DMS53 treated with DMSO at 0.1 percent for 48 hours (cell line): ENCODE results near the gene UBE2U.
A peak's percentile ranks its signal among the peaks of the same experiment; 100 is the strongest.
"Not testable (repeated sequence)": the region's sequence is repeated elsewhere in the genome, so short reads cannot be mapped to it uniquely, and the experiment has no call there.

Source experiments
- DNase-seq: peaks from one replicate; lab custom pipeline; 2025; ENCODE audit not compliant: unreplicated experiment; lab: John Stamatoyannopoulos, UW

The UBE2U gene

GRCh38 chr1:64187646-64188045 is 15.8 kb upstream of the UBE2U start:
- no peak for DNase-seq

- DNase-seq = no peak
Measured at GRCh38 chr1:64192290-64192689, 11.1 kb upstream of the UBE2U start.

- DNase-seq = no peak
Measured at GRCh38 chr1:64194168-64195080, 9.0 kb upstream of the UBE2U start.

- DNase-seq = no peak
Measured at GRCh38 chr1:64195081-64195395, 8.4 kb upstream of the UBE2U start.

- DNase-seq = no peak
Measured at GRCh38 chr1:64196074-64196870, 7.2 kb upstream of the UBE2U start.

GRCh38 chr1:64197076-64197475 is 6.3 kb upstream of the UBE2U start:
- no peak for DNase-seq

- DNase-seq = no peak
Measured at GRCh38 chr1:64199154-64199553, 4.3 kb upstream of the UBE2U start.

GRCh38 chr1:64200064-64200463 is 3.4 kb upstream of the UBE2U start:
- no peak for DNase-seq

GRCh38 chr1:64209221-64209620 is 5.8 kb downstream of the UBE2U start:
- no peak for DNase-seq

GRCh38 chr1:64212031-64212430 is 8.6 kb downstream of the UBE2U start:
- DNase-seq = no peak

GRCh38 chr1:64215576-64215975 is 12.2 kb downstream of the UBE2U start:
- peak; percentile 14 for DNase-seq

GRCh38 chr1:64220241-64220640 is 16.8 kb downstream of the UBE2U start:
- no peak for DNase-seq

GRCh38 chr1:64223329-64224151 is 20.1 kb downstream of the UBE2U start:
- DNase-seq = no peak

GRCh38 chr1:64224236-64224635 is 20.8 kb downstream of the UBE2U start:
- not testable (repeated sequence) for DNase-seq

- no peak for DNase-seq
Measured at GRCh38 chr1:64228167-64228957, 24.9 kb downstream of the UBE2U start.

GRCh38 chr1:64229307-64229706 is 25.9 kb downstream of the UBE2U start:
- DNase-seq = peak; percentile 96

GRCh38 chr1:64231153-64231552 is 27.7 kb downstream of the UBE2U start:
- peak; percentile 97 for DNase-seq

GRCh38 chr1:64231654-64232053 is 28.2 kb downstream of the UBE2U start:
- no peak for DNase-seq

- no peak for DNase-seq
Measured at GRCh38 chr1:64234714-64235113, 31.3 kb downstream of the UBE2U start.

- DNase-seq = no peak
Measured at GRCh38 chr1:64235181-64235580, 31.8 kb downstream of the UBE2U start.

GRCh38 chr1:64235910-64236309 is 32.5 kb downstream of the UBE2U start:
- no peak for DNase-seq
